ENCODE measurements around the gene STARD9.

Gene STARD9

GRCh38 chr15:42692997-42693396 is 117.6 kb downstream of the STARD9 start:
- Histone ChIP-seq H3K9ac (no peak overlapping the region), H3K4me1 (no peaks in the 10 kb centered on the region; the same call in 1 of the 2 replicates), H3K27me3 (no peaks in the 10 kb centered on the region), H4K20me1 (no peaks in the 10 kb centered on the region), H3K4me3 (no peak overlapping the region), H3K4me2 (no peak overlapping the region), H3K36me3 (peaks cover 99% of the 10 kb centered on the region), H3K27ac (no peak overlapping the region), H3K9me3 (no peaks in the 10 kb centered on the region)
- no peak for TF ChIP-seq Cebpa-rat (IDR thresholded peaks at IDR 0.05)

DNA sequence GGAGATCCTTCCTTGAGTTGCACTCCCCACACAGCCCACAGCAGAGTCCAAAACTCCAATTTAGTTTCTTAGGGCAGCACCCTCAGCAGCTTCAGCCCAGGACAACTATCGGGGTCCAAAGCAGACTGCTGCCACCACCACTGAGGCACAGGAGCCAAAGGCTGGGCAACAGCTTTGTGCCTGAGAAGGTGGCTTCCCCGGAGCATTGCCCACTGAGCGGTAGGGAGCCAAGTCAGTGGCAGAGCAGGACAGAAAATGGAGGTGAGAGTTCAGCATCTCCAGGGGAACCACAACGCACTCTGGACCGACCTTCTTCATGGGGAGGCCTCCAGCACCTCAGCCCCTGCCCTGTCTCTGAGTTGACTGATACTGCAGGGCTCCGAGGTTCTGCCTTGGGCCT is 118.1 kb downstream of the STARD9 start:
- no peak overlapping the region for H3K4me2 ChIP-seq
- no peaks in the 10 kb centered on the region for H3K27me3 ChIP-seq
- TF ChIP-seq Cebpa-rat (IDR thresholded peaks at IDR 0.05): no peak
- peaks cover 94% of the 10 kb centered on the region for H3K36me3 ChIP-seq
- no peak overlapping the region for H3K4me3 ChIP-seq
- no peak overlapping the region for H3K9ac ChIP-seq
- no peak overlapping the region for H3K27ac ChIP-seq
- H3K4me1 ChIP-seq: no peaks in the 10 kb centered on the region; the same call in 1 of the 2 replicates
- no peaks in the 10 kb centered on the region for H3K9me3 ChIP-seq
- no peaks in the 10 kb centered on the region for H4K20me1 ChIP-seq

- no peaks in the 10 kb centered on the region for H3K9me3 ChIP-seq
- H3K4me3 ChIP-seq: no peak overlapping the region
- H4K20me1 ChIP-seq: no peaks in the 10 kb centered on the region
- H3K27ac ChIP-seq: no peak overlapping the region
- H3K4me2 ChIP-seq: no peak overlapping the region
- H3K9ac ChIP-seq: no peak overlapping the region
- no peak for TF ChIP-seq Cebpa-rat (IDR thresholded peaks at IDR 0.05)
- peaks cover 89% of the 10 kb centered on the region for H3K36me3 ChIP-seq
- no peaks in the 10 kb centered on the region; the same call in 1 of the 2 replicates for H3K4me1 ChIP-seq
- H3K27me3 ChIP-seq: no peaks in the 10 kb centered on the region
Measured at GRCh38 chr15:42693942-42694341, 118.5 kb downstream of the STARD9 start.

DNA sequence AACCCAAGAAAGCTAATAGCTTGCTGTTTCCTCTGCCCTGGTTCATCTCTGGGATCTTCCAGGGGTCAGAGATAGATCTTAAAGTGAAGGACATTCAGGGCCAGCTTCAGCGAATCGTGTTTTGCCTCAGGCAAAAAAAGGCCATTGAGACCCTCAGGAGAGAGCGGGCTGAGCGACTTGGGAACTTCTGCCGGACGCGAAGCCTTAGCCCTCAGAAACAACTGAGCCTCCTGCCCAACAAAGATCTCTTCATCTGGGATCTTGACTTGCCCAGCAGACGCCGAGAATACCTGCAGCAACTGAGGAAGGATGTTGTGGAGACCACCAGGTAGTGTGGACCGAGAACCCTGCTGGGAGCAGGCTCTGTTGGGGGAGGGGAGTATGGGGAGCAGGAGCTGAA is 119.0 kb downstream of the STARD9 start:
- H3K4me2 ChIP-seq: no peak overlapping the region
- H3K9me3 ChIP-seq: no peaks in the 10 kb centered on the region
- TF ChIP-seq Cebpa-rat (IDR thresholded peaks at IDR 0.05): no peak
- H3K4me3 ChIP-seq: no peak overlapping the region
- H3K27me3 ChIP-seq: no peaks in the 10 kb centered on the region
- no peak overlapping the region for H3K27ac ChIP-seq
- H4K20me1 ChIP-seq: no peaks in the 10 kb centered on the region
- no peak overlapping the region for H3K9ac ChIP-seq
- H3K4me1 ChIP-seq: no peaks in the 10 kb centered on the region; the same call in 1 of the 2 replicates
- peaks cover 85% of the 10 kb centered on the region for H3K36me3 ChIP-seq

- H3K4me2 ChIP-seq: no peak overlapping the region
- H3K9me3 ChIP-seq: peaks cover 1% of the 10 kb centered on the region
- TF ChIP-seq Cebpa-rat (IDR thresholded peaks at IDR 0.05): no peak
- no peak overlapping the region for H3K27ac ChIP-seq
- H3K36me3 ChIP-seq: peaks cover 85% of the 10 kb centered on the region
- no peaks in the 10 kb centered on the region; the same call in 1 of the 2 replicates for H3K4me1 ChIP-seq
- no peak overlapping the region for H3K4me3 ChIP-seq
- H3K27me3 ChIP-seq: no peaks in the 10 kb centered on the region
- H4K20me1 ChIP-seq: no peaks in the 10 kb centered on the region
- H3K9ac ChIP-seq: no peak overlapping the region
Measured at GRCh38 chr15:42695527-42696071, 120.2 kb downstream of the STARD9 start.

- no peak for TF ChIP-seq Cebpa-rat (IDR thresholded peaks at IDR 0.05)
- H3K4me2 ChIP-seq: no peak overlapping the region
- H3K4me3 ChIP-seq: no peak overlapping the region
- no peaks in the 10 kb centered on the region; the same call in 1 of the 2 replicates for H3K4me1 ChIP-seq
- H3K9me3 ChIP-seq: peaks cover 6% of the 10 kb centered on the region
- peaks cover 85% of the 10 kb centered on the region for H3K36me3 ChIP-seq
- no peaks in the 10 kb centered on the region for H4K20me1 ChIP-seq
- 0 out of 2 replicates have a peak overlapping the region, but pooled peaks have one; percentile 10 for H3K9ac ChIP-seq
- no peak overlapping the region for H3K27ac ChIP-seq
- H3K27me3 ChIP-seq: no peaks in the 10 kb centered on the region
Measured at GRCh38 chr15:42696626-42697025, 121.2 kb downstream of the STARD9 start.

DNA sequence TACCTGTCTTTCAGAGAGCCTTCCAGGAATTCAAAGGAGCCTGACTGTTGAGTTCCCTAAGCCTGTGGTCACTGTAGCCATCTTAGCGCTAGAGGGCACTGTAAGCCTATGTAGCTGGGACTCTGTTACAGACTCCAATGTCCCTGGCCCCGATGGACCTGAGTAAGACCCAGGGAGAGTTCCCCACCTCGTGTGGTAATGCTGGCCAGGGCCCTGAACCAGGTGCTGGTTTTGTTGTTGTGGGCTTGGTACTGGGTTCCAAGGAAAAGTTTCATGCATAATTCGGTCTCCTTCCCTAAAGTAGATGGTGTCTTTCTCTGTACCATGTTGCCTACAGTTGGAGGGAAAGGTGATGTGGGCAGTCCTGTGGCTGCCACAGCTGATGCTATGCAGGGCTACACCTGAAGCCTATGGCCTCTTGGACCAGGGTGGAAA is 129.1 kb downstream of the STARD9 start:
- Histone ChIP-seq H3K36me3 (peaks cover 54% of the 10 kb centered on the region), H3K27ac (no peak overlapping the region), H3K27me3 (no peaks in the 10 kb centered on the region), H3K4me2 (no peak overlapping the region), H3K9me3 (peaks cover 6% of the 10 kb centered on the region), H4K20me1 (no peaks in the 10 kb centered on the region), H3K4me3 (no peak overlapping the region), H3K4me1 (no peaks in the 10 kb centered on the region), H3K9ac (no peak overlapping the region)
- TF ChIP-seq Cebpa-rat (IDR thresholded peaks at IDR 0.05): no peak

GRCh38 chr15:42705336-42705735 is 129.9 kb downstream of the STARD9 start:
- Histone ChIP-seq H3K27ac (no peak overlapping the region), H3K4me2 (no peak overlapping the region), H3K9ac (no peak overlapping the region), H3K27me3 (no peaks in the 10 kb centered on the region), H3K4me1 (no peaks in the 10 kb centered on the region), H3K36me3 (peaks cover 46% of the 10 kb centered on the region), H3K4me3 (no peak overlapping the region), H4K20me1 (no peaks in the 10 kb centered on the region), H3K9me3 (peaks cover 6% of the 10 kb centered on the region)
- no peak for TF ChIP-seq Cebpa-rat (IDR thresholded peaks at IDR 0.05)

GRCh38 chr15:42707068-42707467 is 131.7 kb downstream of the STARD9 start:
- Histone ChIP-seq H3K4me1 (no peaks in the 10 kb centered on the region), H3K9me3 (no peaks in the 10 kb centered on the region), H3K27me3 (no peaks in the 10 kb centered on the region), H3K27ac (no peak overlapping the region), H3K9ac (no peak overlapping the region), H3K36me3 (peaks cover 37% of the 10 kb centered on the region), H3K4me2 (no peak overlapping the region), H4K20me1 (no peaks in the 10 kb centered on the region), H3K4me3 (no peak overlapping the region)
- TF ChIP-seq Cebpa-rat (IDR thresholded peaks at IDR 0.05): no peak

GRCh38 chr15:42707873-42708544 is 132.6 kb downstream of the STARD9 start:
- Histone ChIP-seq H3K4me3 (no peak overlapping the region), H3K36me3 (peaks cover 33% of the 10 kb centered on the region), H3K27me3 (no peaks in the 10 kb centered on the region), H3K4me1 (no peaks in the 10 kb centered on the region), H4K20me1 (no peaks in the 10 kb centered on the region), H3K27ac (no peak overlapping the region), H3K9ac (no peak overlapping the region), H3K9me3 (no peaks in the 10 kb centered on the region), H3K4me2 (no peak overlapping the region)
- no peak for TF ChIP-seq Cebpa-rat (IDR thresholded peaks at IDR 0.05)
